ENCODE measurements around the gene CRYBG1. TPM values are rescaled to one million over a fixed set of nuclear protein-coding genes. Genes with fewer than 3 reads are reported as not detected.
A peak's percentile ranks its signal among the peaks of the same experiment; 100 is the strongest.

CRYBG1 gene
- total and polyA plus RNA-seq, 2 of the 13 experiments (the other 11 are each of a cell fraction or from before 2014, with no cell fraction given): 10.1 to 21.9 TPM

DNA sequence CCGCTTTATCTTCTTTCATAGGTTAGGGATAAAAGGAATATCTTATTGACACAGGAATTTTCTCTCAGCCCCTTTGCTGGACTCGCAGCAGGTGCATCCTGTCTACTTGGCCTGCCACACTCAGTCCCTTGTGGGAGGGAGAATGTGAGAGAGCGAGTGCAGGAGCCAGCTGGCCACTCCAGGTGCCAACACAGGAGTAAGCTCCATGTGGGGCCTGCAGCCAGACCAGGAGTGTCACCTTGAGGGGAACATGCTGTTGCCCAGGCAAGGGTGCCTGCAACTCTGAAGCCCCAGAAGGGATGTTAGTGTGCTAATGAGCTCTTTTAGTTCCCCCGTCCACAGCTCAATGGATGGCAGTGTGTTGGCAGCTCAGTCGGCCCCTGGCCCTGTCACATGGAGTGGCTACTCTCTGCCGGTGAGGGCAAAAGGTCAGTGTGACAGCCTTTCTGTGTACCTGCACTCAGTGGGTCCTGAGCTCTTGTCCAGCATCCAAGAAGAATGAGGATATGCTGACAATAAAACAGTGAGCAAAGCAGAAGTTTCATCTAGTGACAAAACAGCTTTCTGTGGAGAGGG, 57.1 kb downstream of the CRYBG1 start:
- POLR2A ChIA-PET: no interaction called here
- Histone ChIP-seq H3K9ac (ENCODE audit: insufficient read depth, low read depth, low read length) (no peak overlapping the region), H3K36me3 (replicated peaks in 1 of 2; ENCODE audit: control insufficient read depth in 1 of 2, insufficient read depth in 2 of 2, low read length in 2 of 2) (no peaks in the 10 kb centered on the region), H3K4me3 (replicated peaks in 1 of 3; ENCODE audit: insufficient read depth in 1 of 3, low read depth in 2 of 3, low read length in 3 of 3) (no peak overlapping the region), H3K27me3 (ENCODE audit: control insufficient read depth in 1 of 2, insufficient read depth in 2 of 2, low read length in 2 of 2) (0 out of 5 replicates have a peak, but pooled peaks cover 0 to 8% of the 10 kb centered on the region in 2 experiments), H2AFZ (ENCODE audit: low read length) (no peak overlapping the region), H3K27ac (ENCODE audit: extremely low read length, insufficient read depth, low read length) (no peak overlapping the region), H3K9me3 (ENCODE audit: low read length) (no peaks in the 10 kb centered on the region), H3K4me2 (ENCODE audit: low read depth, low read length) (no peak overlapping the region), H3K4me1 (ENCODE audit: insufficient read depth, low read length) (peaks cover 10% of the 10 kb centered on the region), H3K79me2 (ENCODE audit: insufficient read depth, low read length) (no peaks in the 10 kb centered on the region), H4K20me1 (ENCODE audit: insufficient read depth, low read length) (no peaks in the 10 kb centered on the region)
- in situ Hi-C loops (cut with HindIII; ENCODE audit: extremely low pct_ligation_motif_present, low pct_unique_long_range_greater_than_20kb) (no loop called here), intact Hi-C loops (cut with micrococcal nuclease; ENCODE audit: unreplicated experiment) (loop anchor here (5.0 kb wide), 1 partner anchor 1020 kb away; no protein-coding TSS in a partner anchor)
- ATAC-seq: peak; percentile 56
- no peak for DNase-seq (ENCODE audit: low spot score)
- CTCF ChIA-PET (ENCODE audit: low intra/inter-chr PET ratio, low total read pairs): no interaction called here
- BruUV-seq (replicated peaks): no TSS peak
- TF ChIP-seq MEIS2 (CRISPR knock-in tag; IDR thresholded peaks at IDR 0.05) (no peak), ZNF441 (CRISPR knock-in tag; IDR thresholded peaks at IDR 0.05; ENCODE audit: borderline replicate concordance) (no peak), ZBTB7B (CRISPR knock-in tag; IDR thresholded peaks at IDR 0.05) (no peak), ERF (CRISPR knock-in tag; IDR thresholded peaks at IDR 0.05) (no peak), ARHGAP35 (CRISPR knock-in tag; IDR thresholded peaks at IDR 0.05; ENCODE audit: borderline replicate concordance) (no peak), DMTF1 (CRISPR knock-in tag; IDR thresholded peaks at IDR 0.05) (no peak), ZNF274 (CRISPR knock-in tag; IDR thresholded peaks at IDR 0.05) (no peak), AGO1 (IDR thresholded peaks at IDR 0.05; ENCODE audit: low read depth, low read length, poor library complexity, severe bottlenecking) (no peak), NRL (CRISPR knock-in tag; IDR thresholded peaks at IDR 0.05; ENCODE audit: borderline replicate concordance) (no peak), ZNF878 (CRISPR knock-in tag; IDR thresholded peaks at IDR 0.05) (no peak), RARA (CRISPR knock-in tag; IDR thresholded peaks at IDR 0.05) (no peak), GPN1 (CRISPR knock-in tag; IDR thresholded peaks at IDR 0.05; ENCODE audit: borderline replicate concordance) (no peak), ZNF670 (CRISPR knock-in tag; IDR thresholded peaks at IDR 0.05; ENCODE audit: borderline replicate concordance) (no peak), ETV6 (CRISPR knock-in tag; conservative IDR thresholded peaks at IDR 0.05) (no peak), ZNF615 (CRISPR knock-in tag; IDR thresholded peaks at IDR 0.05; ENCODE audit: borderline replicate concordance) (no peak), ZSCAN12 (CRISPR knock-in tag; IDR thresholded peaks at IDR 0.05) (no peak), ZNF138 (CRISPR knock-in tag; IDR thresholded peaks at IDR 0.05; ENCODE audit: low read depth) (no peak)
- WGBS (ENCODE audit: low lambda C conversion rate): 22% methylated on average over 5 of the region's 6 CpGs
- no peak for FAIRE-seq
